HepG2 (cell line): ENCODE measurements around the gene LLGL2. TPM values are rescaled to one million over a fixed set of nuclear protein-coding genes. Genes with fewer than 3 reads are reported as not detected.

Experiments
- ATAC-seq: fragments of 200-7000 bp; cut with Tn5 transposase; 3 replicates; pipeline ENCODE4 v1.9.1; 2020; ENCODE audit warnings: mild to moderate bottlenecking, moderate library complexity
- BruUV-seq: library from RNA; stranded (reverse); fragments of 400-500 nt; replicated peaks from 2 replicates; lab custom pipeline; 2021; lab: Mats Ljungman, UMichigan
- CTCF ChIA-PET: fragments of 300-600 bp; formaldehyde crosslinking; extraction: SDS; loops from one replicate; lab custom pipeline; 2021; ENCODE audit warnings: low total read pairs, inconsistent platforms, low intra/inter-chr PET ratio; lab: Yijun Ruan, JAX
- POLR2A ChIA-PET: fragments of 350-600 bp; sonication (Branson Sonifier 250); formaldehyde crosslinking; loops from one replicate; lab custom pipeline; 2020; ENCODE audit warnings: antibody characterized with exemption, inconsistent platforms; lab: Yijun Ruan, JAX
- DNase-seq: peaks from one replicate; pipeline ENCODE4 v3.0.0-alpha.2; 2015; ENCODE audit warnings: low spot score
- FAIRE-seq: peaks from 3 replicates; lab custom pipeline; 2011; peaks lifted over from hg19 to GRCh38; lab: Jason Lieb, UNC
- H2AFZ ChIP-seq: one replicate; pipeline ENCODE4 v1.6.1; 2011; ENCODE audit warnings: low read length, inconsistent platforms
- H3K27ac ChIP-seq: fragments of 300-600 bp; 3 replicates; pipeline ENCODE4 v1.8.0; 2011; ENCODE audit warnings: mixed run types, mild to moderate bottlenecking, mixed read lengths, low read length, inconsistent platforms; ENCODE audit not compliant: insufficient read depth; ENCODE audit errors: extremely low read length
- H3K27me3 ChIP-seq, 2 experiments: fragments of 200-600 bp in 1 of 2; 2 replicates in 1 of 2; 3 replicates in 1 of 2; pipeline versions ENCODE4 v1.6.0 to v1.8.0; 2011; ENCODE audit warnings: low read length in 2 of 2, mild to moderate bottlenecking in 2 of 2, moderate library complexity in 2 of 2, inconsistent platforms in 1 of 2; ENCODE audit not compliant: insufficient read depth in 2 of 2, control insufficient read depth in 1 of 2
- H3K36me3 ChIP-seq, 2 experiments: fragments of 200-600 bp in 1 of 2; replicated peaks in 1 of 2; 2 replicates in 1 of 2; 3 replicates in 1 of 2; pipeline versions ENCODE4 v1.5.1 to v1.8.0; 2011; ENCODE audit warnings: low read length in 2 of 2, inconsistent platforms in 1 of 2; ENCODE audit not compliant: insufficient read depth in 2 of 2, control insufficient read depth in 1 of 2
- H3K4me1 ChIP-seq: 2 replicates; pipeline ENCODE4 v1.5.1; 2012; ENCODE audit warnings: low read length, inconsistent platforms; ENCODE audit not compliant: insufficient read depth
- H3K4me2 ChIP-seq: 2 replicates; pipeline ENCODE4 v1.6.0; 2011; ENCODE audit warnings: low read depth, low read length, inconsistent platforms
- H3K4me3 ChIP-seq, 3 experiments: fragments of 200-600 bp in 1 of 3; sonication (generic), shearing (Covaris generic) in 1 of 3; replicated peaks in 1 of 3; 2 replicates each; pipeline ENCODE4 v1.5.1; 2011 to 2016; ENCODE audit warnings: low read length in 3 of 3, inconsistent platforms in 2 of 3, low read depth in 2 of 3, mild to moderate bottlenecking in 2 of 3, control low read depth in 1 of 3, mixed read lengths in 1 of 3; ENCODE audit not compliant: insufficient read depth in 1 of 3
- H3K79me2 ChIP-seq: one replicate; pipeline ENCODE4 v1.6.1; 2011; ENCODE audit warnings: low read length, inconsistent platforms; ENCODE audit not compliant: insufficient read depth
- H3K9ac ChIP-seq: 2 replicates; pipeline ENCODE4 v1.6.0; 2011; ENCODE audit warnings: mild to moderate bottlenecking, low read depth, low read length, inconsistent platforms; ENCODE audit not compliant: insufficient read depth
- H3K9me3 ChIP-seq: 2 replicates; pipeline ENCODE4 v1.5.1; 2012; ENCODE audit warnings: mild to moderate bottlenecking, low read length
- H4K20me1 ChIP-seq: 2 replicates; pipeline ENCODE4 v1.6.0; 2011; ENCODE audit warnings: inconsistent platforms, mild to moderate bottlenecking, low read length, moderate library complexity; ENCODE audit not compliant: insufficient read depth
- EP300 ChIP-seq, 3 experiments: sonication (generic) in 1 of 3; formaldehyde crosslinking in 1 of 3; IDR thresholded peaks; 2 replicates each; pipeline versions ENCODE4 v1.5.1 to v1.6.1; 2011 to 2020; ENCODE audit warnings: low read depth in 2 of 3, low read length in 2 of 3, borderline replicate concordance in 1 of 3, improper control_type of control experiment in 1 of 3, mild to moderate bottlenecking in 1 of 3, missing genetic modification reagents in 1 of 3, moderate library complexity in 1 of 3
- HOXA5 ChIP-seq: sonication (generic); formaldehyde crosslinking; IDR thresholded peaks from 2 replicates; pipeline ENCODE4 v1.4.0; 2020; ENCODE audit warnings: missing genetic modification reagents
- NCOA2 ChIP-seq: sonication (generic); formaldehyde crosslinking; IDR thresholded peaks from 2 replicates; pipeline ENCODE4 v1.8.0; 2022; ENCODE audit warnings: inconsistent platforms
- NR2F6 ChIP-seq, 2 experiments: IDR thresholded peaks; 2 replicates each; pipeline ENCODE4 v1.6.1; 2016; ENCODE audit warnings: antibody characterized with exemption in 1 of 2, mild to moderate bottlenecking in 1 of 2
- STAG1 ChIP-seq: sonication (generic); formaldehyde crosslinking; IDR thresholded peaks from 2 replicates; pipeline ENCODE4 v1.4.0; 2020; ENCODE audit warnings: missing genetic modification reagents
- TBX2 ChIP-seq: sonication (generic); formaldehyde crosslinking; IDR thresholded peaks from 2 replicates; pipeline ENCODE4 v1.5.0; 2020; ENCODE audit warnings: missing genetic modification reagents, mild to moderate bottlenecking, borderline replicate concordance
- TEAD3 ChIP-seq: optimal IDR thresholded peaks from 2 replicates; pipeline ENCODE3; 2016; ENCODE audit warnings: borderline replicate concordance
- ZNF331 ChIP-seq: sonication (generic); formaldehyde crosslinking; IDR thresholded peaks from 2 replicates; pipeline ENCODE4 v1.4.0; 2020; ENCODE audit warnings: missing genetic modification reagents
- ZNF619 ChIP-seq: sonication (generic); formaldehyde crosslinking; IDR thresholded peaks from 2 replicates; pipeline ENCODE4 v1.4.0; 2020; ENCODE audit warnings: mild to moderate bottlenecking, missing genetic modification reagents
- WGBS: methylation state at CpG from one replicate; pipeline ENCODE4 v1.1.6; 2017; ENCODE audit warnings: low lambda C conversion rate; 5-methylcytosine and 5-hydroxymethylcytosine counted together
- in situ Hi-C: cut with HindIII; loops from 2 replicates; pipeline ENCODE4 v1.10.0; 2017; ENCODE audit warnings: low pct_unique_long_range_greater_than_20kb; ENCODE audit not compliant: extremely low pct_ligation_motif_present
- intact Hi-C: fragments of 100-400 bp; cut with micrococcal nuclease; formaldehyde crosslinking; loops from one replicate; pipeline ENCODE4 v1.10.0; 2022; ENCODE audit not compliant: unreplicated experiment
- polyA plus RNA-seq, 8 experiments: library from polyadenylated mRNA; depleted of rRNA in 3 of 8; stranded (reverse) in 7 of 8; unstranded in 1 of 8; fragments of >200 nt; fragmentation: Illumina TruSeq in 4 of 8; extraction: Trizol in 4 of 8; gene quantifications; 2 replicates each; pipeline versions ENCODE4 v1.2.1 to v1.2.3, GENCODE V29; 2011 to 2016; ENCODE audit warnings: low read depth in 4 of 8, missing spikeins in 1 of 8, mixed read lengths in 1 of 8; ENCODE audit not compliant: insufficient read depth in 1 of 8
- total RNA-seq, 5 experiments: library from RNA; depleted of rRNA; stranded (reverse); fragments of >200 nt; fragmentation: Illumina TruSeq; extraction: Trizol; gene quantifications; 2 replicates each; pipeline ENCODE4 v1.2.3, GENCODE V29; 2016; ENCODE audit warnings: low read depth in 1 of 5
- TF ChIP-seq, protein P1 (sequence below): sonication (generic); formaldehyde crosslinking; IDR thresholded peaks from 2 replicates; pipeline ENCODE4 v1.5.0; 2020; ENCODE audit warnings: mild to moderate bottlenecking, missing genetic modification reagents, moderate library complexity
- TF ChIP-seq, protein P2 (sequence below): sonication (generic); formaldehyde crosslinking; IDR thresholded peaks from 2 replicates; pipeline ENCODE4 v1.4.0; 2020; ENCODE audit warnings: missing genetic modification reagents
- TF ChIP-seq, protein P3 (sequence below): IDR thresholded peaks from 2 replicates; pipeline ENCODE4 v1.4.0; 2020; ENCODE audit warnings: mild to moderate bottlenecking, missing genetic modification reagents

LLGL2 gene
- total and polyA plus RNA-seq, 2 of the 13 experiments (the other 11 are each of a cell fraction or from before 2014, with no cell fraction given), result 83.0 to 86.7 TPM

DNA sequence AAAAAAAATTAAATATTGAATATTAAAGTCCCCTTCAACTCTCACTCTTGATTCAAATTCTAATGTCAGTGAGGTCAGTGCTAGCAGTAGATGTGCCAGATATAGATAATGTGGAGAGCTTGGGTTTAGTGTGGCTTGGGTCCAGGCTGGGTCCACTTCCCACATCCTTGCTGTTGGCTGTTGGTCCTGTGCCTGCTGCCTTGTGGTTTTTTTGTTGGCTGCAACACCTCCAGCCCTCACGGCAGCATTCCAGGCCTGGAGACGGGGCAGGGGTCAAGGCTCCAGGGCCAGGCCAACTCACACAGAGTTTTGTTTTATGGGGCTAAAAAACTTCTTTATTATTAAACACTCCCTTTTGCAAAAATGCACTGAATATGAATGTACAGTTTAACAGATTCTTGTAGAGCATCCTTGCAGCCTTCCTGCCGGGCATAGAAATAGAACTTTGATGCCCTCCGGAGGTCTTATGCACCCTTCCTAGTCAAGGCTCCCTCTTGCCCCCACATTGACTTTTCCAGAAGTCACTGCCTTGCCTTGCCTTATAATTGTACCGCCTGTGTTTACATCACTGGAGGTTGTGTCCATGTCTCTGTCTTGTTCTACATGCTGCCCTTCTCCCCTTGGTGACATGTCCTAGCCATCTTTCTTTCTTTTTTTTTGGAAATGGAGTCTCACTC, 36.6 kb downstream of the LLGL2 start:
- POLR2A ChIA-PET, result no interaction called here
- TF ChIP-seq NCOA2 (0 out of 2 replicates have a peak, but pooled peaks have one; percentile 14), ZNF331 (CRISPR knock-in tag) (peak; percentile 21; the same call in 1 of the 2 replicates), TBX2 (CRISPR knock-in tag) (peak; percentile 41; the same call in 1 of the 2 replicates), TEAD3 (CRISPR knock-in tag) (peak; percentile 74), ZNF619 (CRISPR knock-in tag) (no peak), EP300 (IDR thresholded peaks at IDR 0.05; ENCODE audit: low read depth in 2 of 2, low read length in 2 of 2) (peak in 1 of 2 experiments; percentile 25; a peak in 1 of 4 replicates), EP300 (CRISPR knock-in tag; IDR thresholded peaks at IDR 0.05; ENCODE audit: borderline replicate concordance) (no peak), HOXA5 (no peak), STAG1 (peak; percentile 54), NR2F6 (IDR thresholded peaks at IDR 0.05) (peak; percentile 46; the same call in 1 of the 2 replicates), NR2F6 (CRISPR knock-in tag; IDR thresholded peaks at IDR 0.05) (peak; percentile 78)
- TF ChIP-seq, protein P1, sequence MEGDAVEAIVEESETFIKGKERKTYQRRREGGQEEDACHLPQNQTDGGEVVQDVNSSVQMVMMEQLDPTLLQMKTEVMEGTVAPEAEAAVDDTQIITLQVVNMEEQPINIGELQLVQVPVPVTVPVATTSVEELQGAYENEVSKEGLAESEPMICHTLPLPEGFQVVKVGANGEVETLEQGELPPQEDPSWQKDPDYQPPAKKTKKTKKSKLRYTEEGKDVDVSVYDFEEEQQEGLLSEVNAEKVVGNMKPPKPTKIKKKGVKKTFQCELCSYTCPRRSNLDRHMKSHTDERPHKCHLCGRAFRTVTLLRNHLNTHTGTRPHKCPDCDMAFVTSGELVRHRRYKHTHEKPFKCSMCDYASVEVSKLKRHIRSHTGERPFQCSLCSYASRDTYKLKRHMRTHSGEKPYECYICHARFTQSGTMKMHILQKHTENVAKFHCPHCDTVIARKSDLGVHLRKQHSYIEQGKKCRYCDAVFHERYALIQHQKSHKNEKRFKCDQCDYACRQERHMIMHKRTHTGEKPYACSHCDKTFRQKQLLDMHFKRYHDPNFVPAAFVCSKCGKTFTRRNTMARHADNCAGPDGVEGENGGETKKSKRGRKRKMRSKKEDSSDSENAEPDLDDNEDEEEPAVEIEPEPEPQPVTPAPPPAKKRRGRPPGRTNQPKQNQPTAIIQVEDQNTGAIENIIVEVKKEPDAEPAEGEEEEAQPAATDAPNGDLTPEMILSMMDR (CRISPR knock-in tag), result peak; percentile 56
- TF ChIP-seq, protein P2, sequence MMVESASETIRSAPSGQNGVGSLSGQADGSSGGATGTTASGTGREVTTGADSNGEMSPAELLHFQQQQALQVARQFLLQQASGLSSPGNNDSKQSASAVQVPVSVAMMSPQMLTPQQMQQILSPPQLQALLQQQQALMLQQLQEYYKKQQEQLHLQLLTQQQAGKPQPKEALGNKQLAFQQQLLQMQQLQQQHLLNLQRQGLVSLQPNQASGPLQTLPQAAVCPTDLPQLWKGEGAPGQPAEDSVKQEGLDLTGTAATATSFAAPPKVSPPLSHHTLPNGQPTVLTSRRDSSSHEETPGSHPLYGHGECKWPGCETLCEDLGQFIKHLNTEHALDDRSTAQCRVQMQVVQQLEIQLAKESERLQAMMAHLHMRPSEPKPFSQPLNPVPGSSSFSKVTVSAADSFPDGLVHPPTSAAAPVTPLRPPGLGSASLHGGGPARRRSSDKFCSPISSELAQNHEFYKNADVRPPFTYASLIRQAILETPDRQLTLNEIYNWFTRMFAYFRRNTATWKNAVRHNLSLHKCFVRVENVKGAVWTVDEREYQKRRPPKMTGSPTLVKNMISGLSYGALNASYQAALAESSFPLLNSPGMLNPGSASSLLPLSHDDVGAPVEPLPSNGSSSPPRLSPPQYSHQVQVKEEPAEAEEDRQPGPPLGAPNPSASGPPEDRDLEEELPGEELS (CRISPR knock-in tag), result peak; percentile 12; the same call in 1 of the 2 replicates
- TF ChIP-seq, protein P3, sequence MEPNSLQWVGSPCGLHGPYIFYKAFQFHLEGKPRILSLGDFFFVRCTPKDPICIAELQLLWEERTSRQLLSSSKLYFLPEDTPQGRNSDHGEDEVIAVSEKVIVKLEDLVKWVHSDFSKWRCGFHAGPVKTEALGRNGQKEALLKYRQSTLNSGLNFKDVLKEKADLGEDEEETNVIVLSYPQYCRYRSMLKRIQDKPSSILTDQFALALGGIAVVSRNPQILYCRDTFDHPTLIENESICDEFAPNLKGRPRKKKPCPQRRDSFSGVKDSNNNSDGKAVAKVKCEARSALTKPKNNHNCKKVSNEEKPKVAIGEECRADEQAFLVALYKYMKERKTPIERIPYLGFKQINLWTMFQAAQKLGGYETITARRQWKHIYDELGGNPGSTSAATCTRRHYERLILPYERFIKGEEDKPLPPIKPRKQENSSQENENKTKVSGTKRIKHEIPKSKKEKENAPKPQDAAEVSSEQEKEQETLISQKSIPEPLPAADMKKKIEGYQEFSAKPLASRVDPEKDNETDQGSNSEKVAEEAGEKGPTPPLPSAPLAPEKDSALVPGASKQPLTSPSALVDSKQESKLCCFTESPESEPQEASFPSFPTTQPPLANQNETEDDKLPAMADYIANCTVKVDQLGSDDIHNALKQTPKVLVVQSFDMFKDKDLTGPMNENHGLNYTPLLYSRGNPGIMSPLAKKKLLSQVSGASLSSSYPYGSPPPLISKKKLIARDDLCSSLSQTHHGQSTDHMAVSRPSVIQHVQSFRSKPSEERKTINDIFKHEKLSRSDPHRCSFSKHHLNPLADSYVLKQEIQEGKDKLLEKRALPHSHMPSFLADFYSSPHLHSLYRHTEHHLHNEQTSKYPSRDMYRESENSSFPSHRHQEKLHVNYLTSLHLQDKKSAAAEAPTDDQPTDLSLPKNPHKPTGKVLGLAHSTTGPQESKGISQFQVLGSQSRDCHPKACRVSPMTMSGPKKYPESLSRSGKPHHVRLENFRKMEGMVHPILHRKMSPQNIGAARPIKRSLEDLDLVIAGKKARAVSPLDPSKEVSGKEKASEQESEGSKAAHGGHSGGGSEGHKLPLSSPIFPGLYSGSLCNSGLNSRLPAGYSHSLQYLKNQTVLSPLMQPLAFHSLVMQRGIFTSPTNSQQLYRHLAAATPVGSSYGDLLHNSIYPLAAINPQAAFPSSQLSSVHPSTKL (CRISPR knock-in tag), result no peak

More for the DNA sequence above, 36.6 kb downstream of the LLGL2 start:
- Histone ChIP-seq H3K4me1 (peaks cover 51% of the 10 kb centered on the region), H4K20me1 (no peaks in the 10 kb centered on the region), H3K79me2 (peaks cover 3% of the 10 kb centered on the region), H3K27me3 (no peaks in the 10 kb centered on the region), H3K4me2 (no peak overlapping the region), H2AFZ (no peak overlapping the region), H3K36me3 (peaks cover 32 to 47% of the 10 kb centered on the region in 2 experiments), H3K4me3 (no peak overlapping the region), H3K9me3 (no peaks in the 10 kb centered on the region), H3K9ac (no peak overlapping the region), H3K27ac (no peak overlapping the region)
- no peak for DNase-seq
- WGBS, result 57% methylated on average over 5 of the region's 5 CpGs
- intact Hi-C loops (no loop called here), in situ Hi-C loops (no loop called here)
- no TSS peak for BruUV-seq
- FAIRE-seq, result no peak
- ATAC-seq, result no peak
- CTCF ChIA-PET, result no interaction called here
